Thymus (tissue), 11 donors: ENCODE data around the gene PISD. TPM values are rescaled to one million over a fixed set of nuclear protein-coding genes. Genes with fewer than 3 reads are reported as not detected.
"Not testable (repeated sequence)": the region's sequence is repeated elsewhere in the genome, so short reads cannot be mapped to it uniquely, and the experiment has no call there.

Source experiments
- DNase-seq, 9 donors: peaks; one replicate each; pipeline ENCODE4 v3.0.0-alpha.2; 2013; ENCODE audit warnings: low spot score in 9 of 9, low read depth in 6 of 9, missing footprints in 1 of 9
- H3K27ac ChIP-seq, 2 donors: one replicate each; pipeline ENCODE4 v1.5.1; 2013; ENCODE audit warnings: control low read depth in 1 of 2, low read depth in 1 of 2, low read length in 1 of 2, mild to moderate bottlenecking in 1 of 2, moderate library complexity in 1 of 2
- H3K27me3 ChIP-seq, 2 donors: one replicate each; pipeline ENCODE4 v1.5.1; 2013; ENCODE audit warnings: low read length in 1 of 2; ENCODE audit not compliant: control insufficient read depth in 2 of 2, insufficient read depth in 1 of 2
- H3K36me3 ChIP-seq, 2 donors: one replicate each; pipeline ENCODE4 v1.5.1; 2013; ENCODE audit warnings: low read length in 1 of 2, mild to moderate bottlenecking in 1 of 2, moderate library complexity in 1 of 2; ENCODE audit not compliant: control insufficient read depth in 2 of 2, insufficient read depth in 2 of 2
- H3K4me1 ChIP-seq, 2 donors: one replicate each; pipeline ENCODE4 v1.5.1; 2013; ENCODE audit warnings: low read length in 2 of 2; ENCODE audit not compliant: control insufficient read depth in 2 of 2, insufficient read depth in 2 of 2
- H3K4me3 ChIP-seq, 2 donors: one replicate each; pipeline ENCODE4 v1.5.1; 2013; ENCODE audit warnings: low read length in 2 of 2, control low read depth in 1 of 2, mild to moderate bottlenecking in 1 of 2
- H3K9me3 ChIP-seq, 2 donors: one replicate each; pipeline ENCODE4 v1.5.1; 2013; ENCODE audit warnings: low read length in 1 of 2, mild to moderate bottlenecking in 1 of 2; ENCODE audit not compliant: control insufficient read depth in 2 of 2, insufficient read depth in 1 of 2
- WGBS: extraction: QIAGEN DNeasy Blood & Tissue Kit; methylation state at CpG from one replicate; pipeline ENCODE4 v1.1.7; 2013; 5-methylcytosine and 5-hydroxymethylcytosine counted together
- polyA plus RNA-seq: library from polyadenylated mRNA; stranded (reverse); fragments of 200-250 nt; gene quantifications from one replicate; pipeline ENCODE4 v1.2.3, GENCODE V29; 2013
- total RNA-seq: library from RNA; stranded (reverse); fragments of 120-200 nt; gene quantifications from one replicate; pipeline ENCODE4 v1.2.4, GENCODE V29; 2013
- donor health status: healthy.

The PISD gene
- total and polyA plus RNA-seq, 2 donors = 18.3 to 31.8 TPM

DNA sequence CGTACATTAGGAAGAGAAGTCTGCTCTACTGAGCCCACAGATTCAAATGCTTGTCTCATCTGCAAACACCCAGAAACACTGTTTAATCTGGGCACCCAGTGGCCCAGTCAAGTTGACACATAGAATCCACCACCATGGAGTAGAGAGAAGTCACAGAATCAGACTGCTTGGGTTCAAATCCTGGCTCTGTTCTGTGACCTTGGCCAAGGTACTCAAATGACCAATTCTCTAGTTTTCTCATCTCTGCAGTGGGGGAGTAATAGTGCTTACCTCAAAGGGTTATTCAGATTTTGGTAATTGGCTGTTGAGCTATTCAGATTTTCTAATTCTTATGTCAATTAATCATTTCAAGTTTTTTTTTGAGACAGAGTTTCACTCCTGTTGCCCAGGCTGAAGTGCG is 71.9 kb downstream of the PISD start:
- peaks cover 29 to 30% of the 10 kb centered on the region in 2 donors for H3K36me3 ChIP-seq
- H3K27me3 ChIP-seq, H3K27ac ChIP-seq, H3K4me1 ChIP-seq, DNase-seq, H3K4me3 ChIP-seq, H3K9me3 ChIP-seq: not testable (repeated sequence)
- WGBS = 88% methylated on average over 1 of the region's 2 CpGs

- 95% methylated on average over 6 of the region's 6 CpGs for WGBS
- no peak for DNase-seq
- Histone ChIP-seq H3K4me1 (no peaks in the 10 kb centered on the region), H3K9me3 (no peaks in the 10 kb centered on the region), H3K36me3 (peaks cover 30 to 40% of the 10 kb centered on the region in 2 donors), H3K27me3 (no peaks in the 10 kb centered on the region), H3K27ac (no peak overlapping the region), H3K4me3 (no peak overlapping the region)
These were observed 72.9 kb downstream of the PISD start for GRCh38 chr22:31588970-31589675.

DNA sequence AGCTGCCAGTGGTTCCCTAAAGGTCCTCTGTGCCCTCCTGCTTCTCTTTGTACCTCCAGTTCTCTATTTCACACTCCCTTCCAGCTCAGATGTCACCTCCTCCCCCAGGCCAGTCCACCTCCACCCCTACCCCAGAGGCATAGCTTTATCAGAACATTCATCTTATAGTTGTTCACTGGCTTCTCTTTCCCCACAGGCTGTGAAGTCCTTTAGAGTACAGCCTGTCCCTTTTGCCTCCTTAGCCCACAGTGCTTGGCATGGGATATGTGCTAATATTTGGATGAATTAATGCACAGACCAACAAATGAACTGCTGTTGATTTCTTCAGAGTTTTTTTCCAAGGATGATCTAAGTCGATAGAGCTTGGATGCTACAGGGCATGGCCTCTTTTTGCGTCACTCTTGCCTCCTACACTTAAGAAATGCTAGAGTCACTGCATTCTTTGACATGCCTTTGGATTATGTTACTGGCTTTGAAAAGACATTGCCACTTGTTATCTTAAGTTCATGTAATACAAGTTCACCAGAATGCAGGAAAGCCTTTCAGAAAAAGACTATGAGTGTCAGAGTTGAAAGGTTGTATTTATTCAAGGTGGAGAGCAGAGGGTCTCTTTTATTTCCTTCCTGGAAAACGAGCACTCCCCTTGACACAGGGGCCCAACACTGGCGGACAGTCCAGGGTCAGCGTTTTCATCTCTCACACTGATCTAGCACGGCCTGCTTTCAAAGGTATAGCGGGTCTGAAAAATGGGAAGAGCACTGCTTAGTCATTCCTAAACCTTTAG is 75.7 kb downstream of the PISD start:
- H3K4me1 ChIP-seq = no peaks in the 10 kb centered on the region
- H3K27me3 ChIP-seq = no peaks in the 10 kb centered on the region
- H3K36me3 ChIP-seq = peaks cover 35 to 48% of the 10 kb centered on the region in 2 donors
- H3K4me3 ChIP-seq = no peak overlapping the region
- no peaks in the 10 kb centered on the region for H3K9me3 ChIP-seq
- H3K27ac ChIP-seq = no peak overlapping the region
- DNase-seq = no peak
- 94% methylated on average over 7 of the region's 7 CpGs for WGBS

GRCh38 chr22:31585161-31585859 is 76.7 kb downstream of the PISD start:
- DNase-seq = no peak
- Histone ChIP-seq H3K27me3 (no peaks in the 10 kb centered on the region), H3K9me3 (no peaks in the 10 kb centered on the region), H3K4me1 (no peaks in the 10 kb centered on the region), H3K4me3 (no peak overlapping the region), H3K27ac (no peak overlapping the region), H3K36me3 (peaks cover 35 to 48% of the 10 kb centered on the region in 2 donors)
- 97% methylated on average over 3 of the region's 3 CpGs for WGBS

- H3K27me3 ChIP-seq = no peaks in the 10 kb centered on the region
- H3K4me1 ChIP-seq = no peaks in the 10 kb centered on the region
- peaks cover 36 to 52% of the 10 kb centered on the region in 2 donors for H3K36me3 ChIP-seq
- no peaks in the 10 kb centered on the region for H3K9me3 ChIP-seq
- no peak overlapping the region for H3K27ac ChIP-seq
- no peak for DNase-seq
- H3K4me3 ChIP-seq = no peak overlapping the region
- 95% methylated on average over 5 of the region's 5 CpGs for WGBS
These were observed 77.2 kb downstream of the PISD start for GRCh38 chr22:31584804-31585160.

DNA sequence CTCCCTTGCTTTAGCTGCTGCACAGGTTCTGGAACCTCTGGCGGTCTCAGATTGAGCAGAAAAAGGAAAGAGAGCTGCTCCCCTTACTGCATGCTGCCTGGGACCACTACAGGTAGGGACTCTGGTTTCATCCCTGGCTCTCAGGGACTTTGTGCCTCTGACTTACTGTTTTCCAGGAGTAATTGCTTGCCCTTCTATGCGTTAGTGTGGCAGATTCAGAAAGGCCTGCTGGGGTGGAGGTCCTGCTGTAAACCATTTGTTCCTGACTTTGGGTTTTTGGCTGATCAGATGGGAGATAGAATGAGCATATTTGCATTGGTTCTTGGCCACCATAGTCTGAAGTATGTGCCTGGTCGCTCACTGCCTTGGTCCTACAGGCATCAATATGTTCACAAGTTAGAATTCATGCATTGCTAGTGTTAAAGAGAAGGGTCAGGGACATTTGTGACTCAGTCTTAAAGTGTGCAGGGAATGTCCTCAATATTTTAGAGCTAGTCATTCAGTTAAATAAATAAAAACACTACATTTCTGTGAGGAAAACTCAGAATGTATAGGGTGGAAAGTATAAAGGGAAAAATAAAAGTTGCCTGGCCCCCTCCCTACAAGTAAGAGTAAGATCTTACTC is 78.0 kb downstream of the PISD start:
- no peak for DNase-seq
- 100% methylated on average over 3 of the region's 3 CpGs for WGBS
- no peak overlapping the region for H3K4me3 ChIP-seq
- no peaks in the 10 kb centered on the region for H3K4me1 ChIP-seq
- H3K9me3 ChIP-seq = no peaks in the 10 kb centered on the region
- no peak overlapping the region for H3K27ac ChIP-seq
- H3K27me3 ChIP-seq = no peaks in the 10 kb centered on the region
- peaks cover 35 to 55% of the 10 kb centered on the region in 2 donors for H3K36me3 ChIP-seq

- Histone ChIP-seq H3K4me3 (no peak overlapping the region), H3K27ac (no peak overlapping the region), H3K27me3 (no peaks in the 10 kb centered on the region), H3K36me3 (peaks cover 43 to 50% of the 10 kb centered on the region in 2 donors), H3K9me3 (no peaks in the 10 kb centered on the region), H3K4me1 (no peaks in the 10 kb centered on the region)
- DNase-seq = no peak
- WGBS = 100% methylated on average over 1 of the region's 1 CpG
These were observed 82.2 kb downstream of the PISD start for GRCh38 chr22:31579835-31580242.

- H3K36me3 ChIP-seq = peaks cover 40 to 44% of the 10 kb centered on the region in 2 donors
- H3K4me3 ChIP-seq = no peak overlapping the region
- H3K9me3 ChIP-seq = no peaks in the 10 kb centered on the region
- no peaks in the 10 kb centered on the region for H3K4me1 ChIP-seq
- no peak for DNase-seq
- no peaks in the 10 kb centered on the region for H3K27me3 ChIP-seq
- H3K27ac ChIP-seq = no peak overlapping the region
- 96% methylated on average over 5 of the region's 5 CpGs for WGBS
These were observed 83.8 kb downstream of the PISD start for GRCh38 chr22:31578171-31578570.

- H3K4me3 ChIP-seq = no peak overlapping the region
- WGBS = 98% methylated on average over 5 of the region's 5 CpGs
- peaks cover 44 to 48% of the 10 kb centered on the region in 2 donors for H3K36me3 ChIP-seq
These were observed 84.3 kb downstream of the PISD start for GRCh38 chr22:31577711-31578110.

More at GRCh38 chr22:31577711-31578110, 84.3 kb downstream of the PISD start:
- DNase-seq = no peak
- no peaks in the 10 kb centered on the region for H3K27me3 ChIP-seq
- H3K9me3 ChIP-seq = no peaks in the 10 kb centered on the region
- no peak overlapping the region for H3K27ac ChIP-seq
- no peaks in the 10 kb centered on the region for H3K4me1 ChIP-seq
